Stimulated activated CD8-positive, alpha-beta memory T cell treated with anti-CD3 and anti-CD28 coated beads, Interleukin-15, amount 100 ng/mL, for 24 hours (primary cell): ENCODE data around the gene NR4A1.

Experiments used
- DNase-seq: peaks from one replicate; pipeline ENCODE4 v3.0.0-alpha.2; 2020; ENCODE audit warnings: low read depth

NR4A1 gene

DNA sequence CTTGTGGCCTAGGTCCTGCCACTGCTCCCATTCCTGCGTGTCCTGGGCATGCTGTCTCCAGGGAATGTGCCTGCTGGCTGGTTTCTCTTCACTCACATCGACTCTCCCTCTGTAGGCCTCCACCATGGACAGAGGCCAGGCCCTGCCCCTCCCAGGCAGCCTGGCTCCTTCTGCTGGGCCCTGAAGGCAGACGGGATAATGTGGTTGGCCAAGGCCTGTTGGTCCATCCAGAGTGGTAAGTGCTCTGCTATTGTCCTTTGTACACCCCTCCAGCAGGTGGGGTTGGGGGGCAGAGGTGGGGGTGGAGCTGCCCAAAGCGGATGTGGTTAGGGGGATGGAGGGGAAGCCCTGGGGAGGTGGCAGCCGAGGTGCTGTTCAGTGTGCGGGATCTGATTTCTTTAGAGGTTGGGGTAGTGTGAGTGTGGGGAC, 9.5 kb upstream of the NR4A1 start:
- DNase-seq: no peak

- no peak for DNase-seq
These were observed 8.4 kb upstream of the NR4A1 start for GRCh38 chr12:52042706-52043385.

- no peak for DNase-seq
These were observed 7.6 kb upstream of the NR4A1 start for GRCh38 chr12:52043386-52044212.

GRCh38 chr12:52044292-52044983, 6.8 kb upstream of the NR4A1 start:
- no peak for DNase-seq

- no peak for DNase-seq
These were observed 5.4 kb upstream of the NR4A1 start for GRCh38 chr12:52045794-52046199.

DNA sequence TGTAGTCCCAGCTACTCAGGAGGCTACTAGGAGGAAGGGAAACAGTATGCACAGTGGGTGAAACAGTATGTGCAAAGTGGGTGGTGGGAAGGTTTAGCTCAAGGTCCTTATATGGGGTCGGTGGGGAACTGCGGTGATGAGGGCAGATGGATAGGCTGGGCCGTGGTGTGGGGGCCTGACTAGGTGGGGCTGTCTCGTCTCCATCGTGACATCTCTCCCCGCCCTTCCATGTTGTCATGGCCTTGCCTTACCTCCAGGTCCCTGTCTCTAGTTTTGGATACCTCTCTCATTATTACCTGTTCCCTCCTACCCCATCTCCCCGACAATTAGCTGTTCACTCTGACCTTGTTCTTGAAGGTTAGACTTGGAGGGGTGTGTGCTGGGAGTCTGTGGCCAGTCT, 4.4 kb upstream of the NR4A1 start:
- no peak for DNase-seq

- no peak for DNase-seq
These were observed 2.0 kb upstream of the NR4A1 start for GRCh38 chr12:52049286-52049685.

DNA sequence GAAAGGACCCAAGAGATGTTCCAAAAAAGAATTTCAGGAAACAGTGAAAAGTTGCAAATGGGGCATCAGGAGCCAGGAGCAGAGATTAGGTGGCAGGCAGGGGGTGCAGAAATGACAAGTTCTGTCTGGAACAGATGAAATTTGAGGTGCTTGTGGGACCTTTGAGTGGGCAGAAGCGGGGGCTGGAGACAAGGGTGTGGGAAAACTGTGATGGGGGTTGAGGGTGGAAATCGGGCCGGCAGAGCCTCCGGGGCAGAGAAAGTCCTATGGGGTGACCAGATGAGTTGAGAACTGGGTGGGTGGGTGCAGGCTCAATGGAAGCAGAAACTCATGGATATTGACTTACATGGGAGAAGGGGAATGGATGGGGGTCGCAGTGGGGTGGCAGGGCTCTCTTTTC, 1.6 kb upstream of the NR4A1 start:
- no peak for DNase-seq

DNA sequence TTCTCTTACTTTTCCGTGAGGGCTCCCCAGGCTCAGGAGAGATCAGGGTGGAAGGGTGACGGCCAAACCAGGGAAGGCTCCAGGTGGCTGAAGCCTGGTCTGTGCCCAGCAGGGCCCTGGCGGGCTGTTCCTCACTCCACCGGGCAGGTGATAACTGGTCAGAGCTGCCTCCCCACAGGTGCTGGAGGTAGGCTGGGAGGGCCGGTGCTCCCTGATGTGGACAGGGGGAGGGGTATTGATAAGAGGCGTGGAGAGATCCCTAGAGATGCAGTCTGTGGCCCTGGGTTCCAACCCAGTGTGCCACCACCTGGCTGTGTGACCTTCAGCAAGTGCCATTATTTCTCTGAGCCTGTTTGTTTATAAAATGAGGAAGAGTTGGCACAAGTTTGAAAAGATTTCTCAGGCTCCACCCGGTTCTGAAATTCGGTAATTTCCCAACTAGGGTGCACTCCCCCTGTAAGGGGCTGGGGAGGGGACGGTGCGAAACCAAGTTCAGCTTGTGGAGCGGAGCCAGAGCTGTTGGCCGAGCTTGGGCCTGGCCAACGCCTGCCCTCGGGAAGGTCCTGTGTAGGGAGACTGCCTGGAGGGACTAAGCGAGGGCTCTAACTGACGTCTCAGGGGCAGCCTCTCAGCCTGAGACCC, 1.0 kb upstream of the NR4A1 start:
- DNase-seq: no peak

DNA sequence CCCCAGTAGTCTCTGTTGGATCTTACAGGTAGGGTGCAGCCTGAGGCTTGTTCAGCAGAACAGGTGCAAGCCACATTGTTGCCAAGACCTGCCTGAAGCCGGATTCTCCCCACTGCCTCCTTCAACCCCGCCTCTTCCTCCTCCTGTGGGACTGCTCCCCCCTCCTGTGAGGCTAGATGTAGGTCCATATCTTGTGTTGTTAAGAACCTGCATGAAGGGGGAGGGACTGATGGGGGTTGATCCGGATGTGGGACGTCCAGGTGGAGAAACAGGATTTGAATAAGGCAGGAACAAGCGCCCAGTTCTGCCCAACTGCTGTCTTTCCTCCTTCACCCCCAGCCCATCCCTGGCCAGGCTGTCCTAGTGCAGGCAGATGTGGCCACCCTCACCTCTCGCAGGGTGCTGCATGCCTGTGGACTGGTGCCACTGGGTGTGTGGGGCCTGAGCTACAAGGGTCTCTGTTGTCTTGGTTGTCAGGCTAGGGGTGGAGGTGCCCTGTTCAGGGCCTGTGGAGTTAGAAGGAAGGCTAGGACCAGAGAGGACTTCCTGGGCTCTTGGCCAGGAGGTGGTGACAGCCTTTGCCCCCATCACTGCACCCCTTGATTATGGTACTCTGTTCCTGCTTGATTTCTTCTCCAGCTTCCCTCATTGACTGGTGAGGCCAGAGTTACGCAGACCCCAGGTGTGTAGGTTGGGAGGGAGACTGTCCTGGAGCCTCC, 1.4 kb downstream of the NR4A1 start:
- no peak for DNase-seq

- no peak for DNase-seq
These were observed 2.4 kb downstream of the NR4A1 start for GRCh38 chr12:52053536-52054209.

DNA sequence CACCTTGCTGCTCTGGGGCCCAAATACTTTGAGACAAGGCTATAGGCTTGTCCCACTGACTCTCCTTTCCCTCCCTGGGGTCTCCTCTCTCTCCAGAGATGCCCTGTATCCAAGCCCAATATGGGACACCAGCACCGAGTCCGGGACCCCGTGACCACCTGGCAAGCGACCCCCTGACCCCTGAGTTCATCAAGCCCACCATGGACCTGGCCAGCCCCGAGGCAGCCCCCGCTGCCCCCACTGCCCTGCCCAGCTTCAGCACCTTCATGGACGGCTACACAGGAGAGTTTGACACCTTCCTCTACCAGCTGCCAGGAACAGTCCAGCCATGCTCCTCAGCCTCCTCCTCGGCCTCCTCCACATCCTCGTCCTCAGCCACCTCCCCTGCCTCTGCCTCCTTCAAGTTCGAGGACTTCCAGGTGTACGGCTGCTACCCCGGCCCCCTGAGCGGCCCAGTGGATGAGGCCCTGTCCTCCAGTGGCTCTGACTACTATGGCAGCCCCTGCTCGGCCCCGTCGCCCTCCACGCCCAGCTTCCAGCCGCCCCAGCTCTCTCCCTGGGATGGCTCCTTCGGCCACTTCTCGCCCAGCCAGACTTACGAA, 3.1 kb downstream of the NR4A1 start:
- DNase-seq: no peak

DNA sequence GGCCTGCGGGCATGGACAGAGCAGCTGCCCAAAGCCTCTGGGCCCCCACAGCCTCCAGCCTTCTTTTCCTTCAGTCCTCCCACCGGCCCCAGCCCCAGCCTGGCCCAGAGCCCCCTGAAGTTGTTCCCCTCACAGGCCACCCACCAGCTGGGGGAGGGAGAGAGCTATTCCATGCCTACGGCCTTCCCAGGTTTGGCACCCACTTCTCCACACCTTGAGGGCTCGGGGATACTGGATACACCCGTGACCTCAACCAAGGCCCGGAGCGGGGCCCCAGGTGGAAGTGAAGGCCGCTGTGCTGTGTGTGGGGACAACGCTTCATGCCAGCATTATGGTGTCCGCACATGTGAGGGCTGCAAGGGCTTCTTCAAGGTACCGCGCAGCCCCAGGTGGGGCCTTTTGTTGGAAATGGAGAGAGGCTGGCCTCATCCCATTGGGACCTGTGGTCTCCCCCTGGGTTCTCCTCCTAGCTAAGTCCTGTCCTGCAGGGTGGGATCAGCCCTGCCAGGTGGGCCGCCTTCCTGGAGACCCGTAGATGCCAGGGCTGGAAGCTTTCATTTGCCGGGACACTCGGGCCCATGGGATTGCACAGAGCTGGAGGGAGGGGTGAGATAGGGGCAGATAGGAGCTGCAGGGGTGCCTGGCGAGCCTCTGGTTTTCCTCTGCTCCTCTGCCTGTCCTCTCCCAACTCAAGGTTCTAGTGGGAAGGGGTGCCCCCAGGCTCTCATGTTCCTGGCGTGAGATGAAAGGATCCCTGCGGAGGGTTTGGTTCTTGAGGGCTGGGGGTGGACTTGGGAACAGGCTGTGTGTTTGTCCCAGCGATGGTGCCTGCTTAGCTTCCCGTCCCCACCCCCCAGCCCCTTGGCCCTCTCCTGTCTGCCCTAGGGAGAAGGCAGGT, 3.8 kb downstream of the NR4A1 start:
- DNase-seq: no peak

GRCh38 chr12:52055731-52056711, 4.8 kb downstream of the NR4A1 start:
- DNase-seq: no peak

DNA sequence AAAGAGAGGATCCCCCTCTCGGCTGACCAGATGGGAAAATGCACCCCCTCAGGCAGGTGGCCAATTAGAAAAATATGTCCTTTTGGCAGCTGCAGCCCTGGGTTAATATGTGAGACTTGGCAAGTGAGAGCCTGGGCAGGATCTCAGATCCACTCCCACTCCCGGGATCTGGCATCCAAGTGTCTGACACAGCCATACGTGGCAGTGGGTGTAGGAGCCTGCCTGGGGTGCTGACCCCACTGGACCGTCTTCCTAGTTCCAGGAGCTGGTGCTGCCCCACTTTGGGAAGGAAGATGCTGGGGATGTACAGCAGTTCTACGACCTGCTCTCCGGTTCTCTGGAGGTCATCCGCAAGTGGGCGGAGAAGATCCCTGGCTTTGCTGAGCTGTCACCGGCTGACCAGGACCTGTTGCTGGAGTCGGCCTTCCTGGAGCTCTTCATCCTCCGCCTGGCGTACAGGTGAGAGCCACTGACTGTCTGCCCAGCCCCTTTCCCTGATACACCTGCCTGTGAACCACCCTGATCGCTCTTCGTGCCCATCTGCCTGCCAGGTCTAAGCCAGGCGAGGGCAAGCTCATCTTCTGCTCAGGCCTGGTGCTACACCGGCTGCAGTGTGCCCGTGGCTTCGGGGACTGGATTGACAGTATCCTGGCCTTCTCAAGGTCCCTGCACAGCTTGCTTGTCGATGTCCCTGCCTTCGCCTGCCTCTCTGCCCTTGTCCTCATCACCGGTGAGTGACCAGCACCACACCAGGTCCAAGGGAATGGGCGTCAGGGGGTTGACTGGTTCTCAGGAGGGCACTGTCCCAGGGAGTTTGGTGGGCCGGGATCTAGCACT, 5.8 kb downstream of the NR4A1 start:
- DNase-seq: no peak

DNA sequence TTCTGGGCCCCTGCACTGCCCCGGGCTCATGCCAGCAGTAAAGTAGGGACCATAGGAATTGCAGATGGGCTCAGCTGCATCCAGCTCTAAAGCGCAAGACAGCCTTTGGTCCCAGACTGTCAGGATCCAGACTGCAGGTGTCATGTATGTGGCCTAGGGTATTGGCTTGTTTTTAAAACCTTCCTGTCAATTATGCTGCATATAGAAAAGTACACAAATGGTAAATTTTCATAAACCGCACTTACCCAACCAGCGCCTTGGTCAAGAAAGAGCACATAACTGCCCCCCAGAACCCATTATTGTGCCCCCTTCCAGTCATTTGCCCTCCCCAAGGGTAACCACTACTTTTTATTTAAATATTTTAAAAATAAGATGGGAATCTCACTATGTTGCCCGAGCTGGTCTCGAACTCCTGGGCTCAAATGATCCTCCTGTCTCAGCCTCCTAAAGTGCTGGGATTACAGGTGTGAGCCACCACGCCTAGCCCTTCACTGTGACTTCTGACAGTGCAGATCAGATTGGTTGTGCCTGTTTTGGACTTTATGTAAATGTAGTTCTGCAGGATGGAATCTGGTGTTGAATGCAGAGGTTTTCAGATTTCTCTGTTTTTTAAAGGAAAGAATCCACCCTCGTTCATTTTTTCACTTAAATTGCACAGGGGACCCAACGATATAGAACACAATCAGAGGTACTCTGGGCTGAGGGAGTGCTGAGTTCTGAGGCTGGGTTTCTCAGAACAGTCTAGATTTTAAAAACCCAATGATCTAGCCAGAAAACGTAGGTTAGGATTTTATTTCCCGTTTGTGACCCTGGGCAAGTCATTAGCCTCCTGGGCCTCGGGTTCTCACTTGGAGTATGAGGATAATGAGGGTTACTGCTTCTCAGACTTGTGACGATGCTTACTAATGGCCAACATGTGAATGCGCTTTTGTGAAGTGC, 6.7 kb downstream of the NR4A1 start:
- DNase-seq: no peak
